GM21390 (cell line): ENCODE data around the gene APEX2.
"Not testable (repeated sequence)": the region's sequence is repeated elsewhere in the genome, so short reads cannot be mapped to it uniquely, and the experiment has no call there.

Experiments used
- ATAC-seq: cut with Tn5 transposase; IDR thresholded peaks from one replicate; pipeline ENCODE4 v1.9.1; 2021; ENCODE audit not compliant: unreplicated experiment

Gene APEX2

GRCh38 chrX:54999717-55000598, at the start of gene APEX2:
Gene APEX2 (plus strand): TSS chrX:55000363. CDS start chrX:55000423, 60 bp downstream.
- ATAC-seq: peak; percentile 94

- ATAC-seq: no peak
These were observed 49.3 kb upstream of the APEX2 start for GRCh38 chrX:54950730-54951375.

- no peak for ATAC-seq
These were observed 38.4 kb upstream of the APEX2 start for GRCh38 chrX:54961750-54962149.

GRCh38 chrX:54964766-54965497, 35.2 kb upstream of the APEX2 start:
- ATAC-seq: no peak

- no peak for ATAC-seq
These were observed 22.8 kb upstream of the APEX2 start for GRCh38 chrX:54977387-54977786.

GRCh38 chrX:54978448-54978847, 21.7 kb upstream of the APEX2 start:
- ATAC-seq: no peak

GRCh38 chrX:54979432-54979831, 20.7 kb upstream of the APEX2 start:
- no peak for ATAC-seq

- ATAC-seq: no peak
These were observed 19.8 kb upstream of the APEX2 start for GRCh38 chrX:54980334-54980733.

- not testable (repeated sequence) for ATAC-seq
These were observed 16.9 kb upstream of the APEX2 start for GRCh38 chrX:54983306-54983705.

GRCh38 chrX:54991706-54992105, 8.5 kb upstream of the APEX2 start:
- no peak for ATAC-seq

- ATAC-seq: no peak
These were observed 7.1 kb upstream of the APEX2 start for GRCh38 chrX:54992911-54993622.

GRCh38 chrX:54994099-54994498, 6.1 kb upstream of the APEX2 start, which contains the start of gene PFKFB1:
Gene PFKFB1 (minus strand): TSS chrX:54994188. CDS start chrX:54994007, 181 bp downstream.
- ATAC-seq: no peak

- no peak for ATAC-seq
These were observed 5.4 kb upstream of the APEX2 start for GRCh38 chrX:54994668-54995351.

GRCh38 chrX:54995621-54996020, 4.5 kb upstream of the APEX2 start:
- no peak for ATAC-seq

GRCh38 chrX:55004231-55004630, 4.1 kb downstream of the APEX2 start:
- ATAC-seq: no peak

- ATAC-seq: no peak
These were observed 5.1 kb downstream of the APEX2 start for GRCh38 chrX:55005256-55005655.

GRCh38 chrX:55006827-55007621, 6.9 kb downstream of the APEX2 start:
- ATAC-seq: no peak

GRCh38 chrX:55007656-55008055, 7.5 kb downstream of the APEX2 start:
- ATAC-seq: no peak

GRCh38 chrX:55008571-55009358, 8.6 kb downstream of the APEX2 start:
- no peak for ATAC-seq
